B cell (primary cell): Measurements from ENCODE around the gene FTO. TPM values are rescaled to one million over a fixed set of nuclear protein-coding genes. Genes with fewer than 3 reads are reported as not detected.

ENCODE experiments used
- ATAC-seq: fragments of 200-7000 bp; cut with Tn5 transposase; one replicate; pipeline ENCODE4 v1.10.0; 2021; ENCODE audit warnings: low read depth, mild to moderate bottlenecking, moderate number of reproducible peaks, moderate library complexity
- CTCF ChIA-PET: fragments of 350-600 bp; sonication (Branson Sonifier 250); formaldehyde crosslinking; loops from one replicate; lab custom pipeline; 2021; ENCODE audit warnings: antibody characterized with exemption, inconsistent platforms; lab: Charles Lee
- POLR2A ChIA-PET: fragments of 350-600 bp; sonication (Branson Sonifier 250); formaldehyde crosslinking; loops from one replicate; lab custom pipeline; 2021; ENCODE audit warnings: antibody characterized with exemption; lab: Charles Lee
- DNase-seq: peaks from one replicate; pipeline ENCODE4 v3.0.0; 2013
- H2AFZ ChIP-seq: 2 replicates; pipeline ENCODE4 v1.6.1; 2012; ENCODE audit warnings: mild to moderate bottlenecking, low read depth, low read length; ENCODE audit not compliant: insufficient read depth, poor library complexity, severe bottlenecking
- H3K27ac ChIP-seq, 2 donors: 1 replicate in 1 of 2; 2 replicates in 1 of 2; pipeline ENCODE4 v1.5.1; 2012 to 2013; ENCODE audit warnings: low read length in 2 of 2, mild to moderate bottlenecking in 2 of 2, moderate library complexity in 1 of 2
- H3K27me3 ChIP-seq, 4 experiments: fragments of 200-600 bp in 1 of 4; sonication (generic) in 1 of 4; replicated peaks in 1 of 4; 1 replicate in 2 of 4; 2 replicates in 2 of 4; pipeline versions ENCODE4 v1.6.1 to v1.7.0; 2013 to 2016; ENCODE audit warnings: low read length in 3 of 4, mild to moderate bottlenecking in 2 of 4, mixed read lengths in 1 of 4, moderate library complexity in 1 of 4; ENCODE audit not compliant: insufficient read depth in 4 of 4, control insufficient read depth in 3 of 4; ENCODE audit errors: control extremely low read depth in 1 of 4
- H3K36me3 ChIP-seq, 2 experiments: replicated peaks in 1 of 2; 1 replicate in 1 of 2; 2 replicates in 1 of 2; pipeline versions ENCODE4 v1.6.1 to v1.7.1; 2013; ENCODE audit warnings: low read length in 1 of 2; ENCODE audit not compliant: insufficient read depth in 2 of 2, control insufficient read depth in 1 of 2; ENCODE audit errors: control extremely low read depth in 1 of 2, extremely low read depth in 1 of 2
- H3K4me1 ChIP-seq, 2 donors: fragments of 200-600 bp in 1 of 2; sonication (generic) in 1 of 2; 1 replicate in 1 of 2; 2 replicates in 1 of 2; pipeline versions ENCODE4 v1.5.1 to v1.6.1; 2013 to 2017; ENCODE audit warnings: low read length in 2 of 2; ENCODE audit not compliant: control insufficient read depth in 2 of 2, insufficient read depth in 2 of 2
- H3K4me2 ChIP-seq: replicated peaks from 2 replicates; pipeline ENCODE3; 2012; ENCODE audit warnings: mild to moderate bottlenecking, low read depth, low read length; ENCODE audit not compliant: poor library complexity, severe bottlenecking
- H3K4me3 ChIP-seq, 5 experiments: fragments of 200-600 bp in 1 of 5; sonication (generic) in 1 of 5; 1 replicate in 3 of 5; 2 replicates in 2 of 5; pipeline versions ENCODE4 v1.5.1 to v1.7.0; 2011 to 2016; ENCODE audit warnings: low read length in 4 of 5, mild to moderate bottlenecking in 4 of 5, low read depth in 2 of 5, control low read depth in 1 of 5, moderate library complexity in 1 of 5; ENCODE audit not compliant: insufficient read depth in 1 of 5; ENCODE audit errors: control extremely low read depth in 1 of 5, extremely low read depth in 1 of 5
- H3K79me2 ChIP-seq: fragments of 200-600 bp; sonication (generic); one replicate; pipeline ENCODE4 v1.6.0; 2016; ENCODE audit warnings: low read length; ENCODE audit not compliant: control insufficient read depth, insufficient read depth
- H3K9ac ChIP-seq: fragments of 200-600 bp; sonication (generic); 2 replicates; pipeline ENCODE4 v1.6.1; 2017; ENCODE audit warnings: mild to moderate bottlenecking, low read length, moderate library complexity
- H3K9me3 ChIP-seq, 3 donors: one replicate each; pipeline versions ENCODE4 v1.6.1 to v1.7.1; 2013; ENCODE audit warnings: low read length in 2 of 3; ENCODE audit not compliant: control insufficient read depth in 2 of 3, insufficient read depth in 1 of 3; ENCODE audit errors: control extremely low read depth in 1 of 3
- H4K20me1 ChIP-seq: 2 replicates; pipeline ENCODE4 v1.6.0; 2012; ENCODE audit warnings: mild to moderate bottlenecking, low read length; ENCODE audit not compliant: insufficient read depth, control insufficient read depth, poor library complexity, severe bottlenecking
- H3K27ac Mint-ChIP-seq: one replicate; pipeline ENCODE4 v1.8.0; 2021; ENCODE audit warnings: mixed read lengths
- H3K27me3 Mint-ChIP-seq: one replicate; pipeline ENCODE4 v1.8.0; 2021; ENCODE audit warnings: mixed read lengths
- H3K4me1 Mint-ChIP-seq: one replicate; pipeline ENCODE4 v1.8.0; 2021; ENCODE audit warnings: mixed read lengths
- H3K4me3 Mint-ChIP-seq: one replicate; pipeline ENCODE4 v1.8.0; 2021; ENCODE audit warnings: mixed read lengths
- H3K9me3 Mint-ChIP-seq: one replicate; pipeline ENCODE4 v1.8.0; 2022; ENCODE audit warnings: mixed read lengths; ENCODE audit not compliant: insufficient read depth
- EZH2 ChIP-seq: IDR thresholded peaks from 2 replicates; pipeline ENCODE4 v1.6.1; 2012; ENCODE audit warnings: borderline replicate concordance, low read depth, mild to moderate bottlenecking, moderate library complexity, low read length; ENCODE audit not compliant: insufficient read depth, poor library complexity, severe bottlenecking
- WGBS: methylation state at CpG from one replicate; pipeline ENCODE4 v1.1.5; 2013; ENCODE audit warnings: missing lambda C conversion rate; ENCODE audit not compliant: insufficient coverage; 5-methylcytosine and 5-hydroxymethylcytosine counted together
- intact Hi-C: fragments of 100-400 bp; cut with micrococcal nuclease; formaldehyde crosslinking; loops from one replicate; pipeline ENCODE4 v1.10.0; 2022
- polyA plus RNA-seq: library from polyadenylated mRNA; depleted of rRNA; stranded (reverse); fragments of >200 nt; gene quantifications from 2 replicates; pipeline ENCODE4 v1.2.3, GENCODE V29; 2012
- total RNA-seq, 2 donors: library from RNA; stranded (reverse); fragments of 120-200 nt in 1 of 2; gene quantifications; 1 replicate in 1 of 2; 2 replicates in 1 of 2; pipeline versions ENCODE4 v1.2.3 to v1.2.4, GENCODE V29; 2013 to 2022
- TF ChIP-seq, protein P1 (sequence below): fragments of 200-600 bp; IDR thresholded peaks from one replicate; pipeline ENCODE4 v1.8.0; 2022; ENCODE audit warnings: antibody characterized with exemption, mild to moderate bottlenecking

Gene FTO
- total and polyA plus RNA-seq, 2 donors (not counting 1 experiment from before 2014, with no cell fraction given): 26.5 to 68.5 TPM

DNA sequence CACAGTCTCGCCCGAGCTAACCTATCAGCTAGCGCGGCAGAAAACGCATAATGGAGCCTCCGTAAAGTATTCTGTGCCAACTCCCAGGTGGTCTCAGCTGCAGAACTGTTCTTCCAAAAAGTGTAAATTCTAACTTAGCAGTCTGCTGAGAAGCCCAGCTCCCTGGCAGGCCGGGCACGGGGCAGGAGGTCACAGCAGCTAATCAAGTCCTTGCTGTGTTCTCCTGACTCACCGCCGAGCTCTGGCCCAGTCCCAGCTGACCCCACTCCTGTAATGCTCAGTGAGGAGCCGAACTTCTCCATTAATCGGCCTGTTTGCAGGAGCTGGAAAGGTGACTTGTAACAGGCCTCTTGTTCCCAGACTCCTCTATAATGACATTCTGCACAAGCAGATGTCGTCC lies 389.3 kb downstream of the FTO start:
- Histone ChIP-seq H3K4me2 (no peak overlapping the region), H3K9me3 (peaks cover 0 to 16% (median 5%) of the 10 kb centered on the region in 3 donors), H3K27ac (no peak overlapping the region), H3K79me2 (no peaks in the 10 kb centered on the region), H4K20me1 (no peaks in the 10 kb centered on the region), H3K27me3 (no peaks in the 10 kb centered on the region), H3K36me3 (peaks cover 0 to 4% of the 10 kb centered on the region in 2 experiments), H2AFZ (no peak overlapping the region), H3K9ac (no peak overlapping the region), H3K4me3 (no peak overlapping the region), H3K4me1 (no peaks in the 10 kb centered on the region)
- H3K27ac Mint-ChIP-seq: no peak overlapping the region
- POLR2A ChIA-PET: no interaction called here
- no peaks in the 10 kb centered on the region for H3K4me1 Mint-ChIP-seq
- H3K9me3 Mint-ChIP-seq: peaks cover 5% of the 10 kb centered on the region
- 96% methylated on average over 13 of the region's 13 CpGs for WGBS
- intact Hi-C loops: no loop called here
- TF ChIP-seq, protein P1, sequence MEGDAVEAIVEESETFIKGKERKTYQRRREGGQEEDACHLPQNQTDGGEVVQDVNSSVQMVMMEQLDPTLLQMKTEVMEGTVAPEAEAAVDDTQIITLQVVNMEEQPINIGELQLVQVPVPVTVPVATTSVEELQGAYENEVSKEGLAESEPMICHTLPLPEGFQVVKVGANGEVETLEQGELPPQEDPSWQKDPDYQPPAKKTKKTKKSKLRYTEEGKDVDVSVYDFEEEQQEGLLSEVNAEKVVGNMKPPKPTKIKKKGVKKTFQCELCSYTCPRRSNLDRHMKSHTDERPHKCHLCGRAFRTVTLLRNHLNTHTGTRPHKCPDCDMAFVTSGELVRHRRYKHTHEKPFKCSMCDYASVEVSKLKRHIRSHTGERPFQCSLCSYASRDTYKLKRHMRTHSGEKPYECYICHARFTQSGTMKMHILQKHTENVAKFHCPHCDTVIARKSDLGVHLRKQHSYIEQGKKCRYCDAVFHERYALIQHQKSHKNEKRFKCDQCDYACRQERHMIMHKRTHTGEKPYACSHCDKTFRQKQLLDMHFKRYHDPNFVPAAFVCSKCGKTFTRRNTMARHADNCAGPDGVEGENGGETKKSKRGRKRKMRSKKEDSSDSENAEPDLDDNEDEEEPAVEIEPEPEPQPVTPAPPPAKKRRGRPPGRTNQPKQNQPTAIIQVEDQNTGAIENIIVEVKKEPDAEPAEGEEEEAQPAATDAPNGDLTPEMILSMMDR: no peak
- TF ChIP-seq EZH2: no peak
- H3K27me3 Mint-ChIP-seq: no peaks in the 10 kb centered on the region
- CTCF ChIA-PET: no interaction called here
- H3K4me3 Mint-ChIP-seq: no peak overlapping the region
- DNase-seq (no peak), ATAC-seq (no peak)

GRCh38 chr16:54094641-54095040 lies 390.7 kb downstream of the FTO start:
- WGBS: 99% methylated on average over 6 of the region's 10 CpGs
- TF ChIP-seq, protein P1: no peak
- no peak for TF ChIP-seq EZH2
- H3K9me3 Mint-ChIP-seq: peaks cover 5% of the 10 kb centered on the region
- CTCF ChIA-PET: no interaction called here
- H3K4me3 ChIP-seq: no peak overlapping the region
- no peaks in the 10 kb centered on the region for H3K4me1 Mint-ChIP-seq
- no peaks in the 10 kb centered on the region for H3K79me2 ChIP-seq
- H3K36me3 ChIP-seq: peaks cover 0 to 4% of the 10 kb centered on the region in 2 experiments
- H3K9ac ChIP-seq: no peak overlapping the region
- H4K20me1 ChIP-seq: no peaks in the 10 kb centered on the region
- no peak overlapping the region for H3K27ac Mint-ChIP-seq
- H3K27me3 Mint-ChIP-seq: no peaks in the 10 kb centered on the region
- no peak overlapping the region for H3K4me3 Mint-ChIP-seq
- H3K9me3 ChIP-seq: peaks cover 0 to 16% (median 5%) of the 10 kb centered on the region in 3 donors
- POLR2A ChIA-PET: no interaction called here
- intact Hi-C loops: no loop called here
- no peak overlapping the region for H3K27ac ChIP-seq
- no peaks in the 10 kb centered on the region for H3K4me1 ChIP-seq
- no peak overlapping the region for H3K4me2 ChIP-seq
- ATAC-seq (no peak), DNase-seq (no peak)
- H2AFZ ChIP-seq: no peak overlapping the region
- no peaks in the 10 kb centered on the region for H3K27me3 ChIP-seq
